ENCODE results near the gene SLFN12L.

DNA sequence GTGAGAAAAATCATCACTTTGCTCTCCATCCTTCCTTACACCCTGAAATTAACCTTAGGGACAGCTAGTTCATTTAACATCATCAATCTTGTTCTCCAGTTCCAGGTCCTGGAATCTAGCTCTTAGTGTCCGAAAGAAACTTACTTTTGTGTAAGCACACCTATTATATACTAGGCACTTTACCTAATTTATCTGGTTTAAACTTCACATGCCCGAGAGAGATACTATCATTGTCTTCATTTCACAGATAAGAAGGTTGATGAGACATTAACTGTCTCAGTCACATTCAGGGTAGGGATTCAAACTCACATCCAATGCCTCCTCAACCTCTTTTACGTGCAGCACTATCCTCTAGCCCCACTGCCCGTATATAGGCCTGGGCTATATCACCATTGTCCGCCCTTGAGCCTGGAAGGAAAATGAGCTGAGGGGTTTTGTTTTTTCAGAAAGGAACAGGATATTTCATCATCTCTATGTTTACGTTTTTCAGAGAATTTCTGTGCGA, 49.1 kb upstream of the SLFN12L start:
- TF ChIP-seq, protein P1, sequence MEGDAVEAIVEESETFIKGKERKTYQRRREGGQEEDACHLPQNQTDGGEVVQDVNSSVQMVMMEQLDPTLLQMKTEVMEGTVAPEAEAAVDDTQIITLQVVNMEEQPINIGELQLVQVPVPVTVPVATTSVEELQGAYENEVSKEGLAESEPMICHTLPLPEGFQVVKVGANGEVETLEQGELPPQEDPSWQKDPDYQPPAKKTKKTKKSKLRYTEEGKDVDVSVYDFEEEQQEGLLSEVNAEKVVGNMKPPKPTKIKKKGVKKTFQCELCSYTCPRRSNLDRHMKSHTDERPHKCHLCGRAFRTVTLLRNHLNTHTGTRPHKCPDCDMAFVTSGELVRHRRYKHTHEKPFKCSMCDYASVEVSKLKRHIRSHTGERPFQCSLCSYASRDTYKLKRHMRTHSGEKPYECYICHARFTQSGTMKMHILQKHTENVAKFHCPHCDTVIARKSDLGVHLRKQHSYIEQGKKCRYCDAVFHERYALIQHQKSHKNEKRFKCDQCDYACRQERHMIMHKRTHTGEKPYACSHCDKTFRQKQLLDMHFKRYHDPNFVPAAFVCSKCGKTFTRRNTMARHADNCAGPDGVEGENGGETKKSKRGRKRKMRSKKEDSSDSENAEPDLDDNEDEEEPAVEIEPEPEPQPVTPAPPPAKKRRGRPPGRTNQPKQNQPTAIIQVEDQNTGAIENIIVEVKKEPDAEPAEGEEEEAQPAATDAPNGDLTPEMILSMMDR (IDR thresholded peaks at IDR 0.05) = no peak
- TF ChIP-seq POLR2A (IDR thresholded peaks at IDR 0.05) = no peak
